Thyroid gland (tissue), 4 donors: ENCODE results near the gene ATRAID.

Experiments used
- POLR2A ChIP-seq, 2 donors: fragments of 450-650 bp; IDR thresholded peaks; one replicate each; pipeline ENCODE4 v1.6.1; 2017; ENCODE audit warnings: antibody characterized with exemption in 2 of 2, mild to moderate bottlenecking in 2 of 2, moderate library complexity in 1 of 2
- TF ChIP-seq, protein P1 (sequence below), 6 experiments: fragments of 200-600 bp in 3 of 6; fragments of 450-650 bp in 3 of 6; sonication (generic) in 3 of 6; IDR thresholded peaks; one replicate each; pipeline ENCODE4 v1.5.1; 2016 to 2019; ENCODE audit warnings: antibody characterized with exemption in 6 of 6, mild to moderate bottlenecking in 2 of 6, inconsistent platforms in 1 of 6, moderate library complexity in 1 of 6

DNA sequence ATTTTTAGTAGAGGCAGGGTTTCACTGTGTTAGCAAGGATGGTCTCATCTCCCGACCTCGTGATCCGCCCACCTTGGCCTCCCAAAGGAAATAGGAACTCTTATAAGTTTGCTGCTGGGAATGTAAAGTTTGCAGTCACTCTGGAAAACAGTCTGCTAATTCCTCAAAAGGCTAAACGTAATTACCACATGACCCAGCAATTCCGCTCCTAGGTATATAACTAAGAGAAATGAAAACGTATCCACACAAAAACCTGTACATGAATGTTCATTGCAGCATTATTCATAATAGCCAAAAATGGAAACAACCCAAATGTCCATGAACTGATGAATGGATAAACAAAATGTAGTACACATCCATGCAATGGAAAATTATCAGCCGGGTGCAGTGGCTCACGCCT lies 21.9 kb upstream of the ATRAID start:
- TF ChIP-seq, protein P1, sequence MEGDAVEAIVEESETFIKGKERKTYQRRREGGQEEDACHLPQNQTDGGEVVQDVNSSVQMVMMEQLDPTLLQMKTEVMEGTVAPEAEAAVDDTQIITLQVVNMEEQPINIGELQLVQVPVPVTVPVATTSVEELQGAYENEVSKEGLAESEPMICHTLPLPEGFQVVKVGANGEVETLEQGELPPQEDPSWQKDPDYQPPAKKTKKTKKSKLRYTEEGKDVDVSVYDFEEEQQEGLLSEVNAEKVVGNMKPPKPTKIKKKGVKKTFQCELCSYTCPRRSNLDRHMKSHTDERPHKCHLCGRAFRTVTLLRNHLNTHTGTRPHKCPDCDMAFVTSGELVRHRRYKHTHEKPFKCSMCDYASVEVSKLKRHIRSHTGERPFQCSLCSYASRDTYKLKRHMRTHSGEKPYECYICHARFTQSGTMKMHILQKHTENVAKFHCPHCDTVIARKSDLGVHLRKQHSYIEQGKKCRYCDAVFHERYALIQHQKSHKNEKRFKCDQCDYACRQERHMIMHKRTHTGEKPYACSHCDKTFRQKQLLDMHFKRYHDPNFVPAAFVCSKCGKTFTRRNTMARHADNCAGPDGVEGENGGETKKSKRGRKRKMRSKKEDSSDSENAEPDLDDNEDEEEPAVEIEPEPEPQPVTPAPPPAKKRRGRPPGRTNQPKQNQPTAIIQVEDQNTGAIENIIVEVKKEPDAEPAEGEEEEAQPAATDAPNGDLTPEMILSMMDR (IDR thresholded peaks at IDR 0.05) = no peak
- TF ChIP-seq POLR2A (IDR thresholded peaks at IDR 0.05) = no peak
